CD14-positive monocyte (primary cell): ENCODE results near the gene ERMARD. TPM values are rescaled to one million over a fixed set of nuclear protein-coding genes. Genes with fewer than 3 reads are reported as not detected.
"Not testable (repeated sequence)": the region's sequence is repeated elsewhere in the genome, so short reads cannot be mapped to it uniquely, and the experiment has no call there.

Experiments
- DNase-seq, 3 donors: peaks; one replicate each; pipeline ENCODE4 v3.0.0-alpha.2; 2011 to 2022
- H2AFZ ChIP-seq: 2 replicates; pipeline ENCODE4 v1.6.0; 2012; ENCODE audit warnings: mild to moderate bottlenecking, low read depth, low read length, inconsistent platforms; ENCODE audit not compliant: insufficient read depth, poor library complexity, severe bottlenecking
- H3K27ac ChIP-seq, 2 donors: 1 replicate in 1 of 2; 2 replicates in 1 of 2; pipeline ENCODE4 v1.5.1; 2012 to 2013; ENCODE audit warnings: low read length in 2 of 2, control low read depth in 1 of 2, inconsistent platforms in 1 of 2, low read depth in 1 of 2, mild to moderate bottlenecking in 1 of 2
- H3K27me3 ChIP-seq, 2 donors: one replicate each; pipeline versions ENCODE4 v1.6.0 to v1.6.1; 2011 to 2013; ENCODE audit warnings: low read length in 2 of 2; ENCODE audit not compliant: control insufficient read depth in 2 of 2, insufficient read depth in 2 of 2
- H3K36me3 ChIP-seq, 2 donors: replicated peaks in 1 of 2; 1 replicate in 1 of 2; 2 replicates in 1 of 2; pipeline versions ENCODE4 v1.5.1 to v1.6.1; 2012 to 2013; ENCODE audit warnings: low read length in 2 of 2, control low read depth in 1 of 2, inconsistent platforms in 1 of 2, mild to moderate bottlenecking in 1 of 2; ENCODE audit not compliant: insufficient read depth in 2 of 2, control insufficient read depth in 1 of 2
- H3K4me1 ChIP-seq, 2 donors: 1 replicate in 1 of 2; 2 replicates in 1 of 2; pipeline versions ENCODE4 v1.5.1 to v1.6.1; 2012 to 2013; ENCODE audit warnings: low read length in 2 of 2, control low read depth in 1 of 2, inconsistent platforms in 1 of 2, mild to moderate bottlenecking in 1 of 2, moderate library complexity in 1 of 2; ENCODE audit not compliant: insufficient read depth in 2 of 2, control insufficient read depth in 1 of 2
- H3K4me2 ChIP-seq: replicated peaks from 2 replicates; pipeline ENCODE3; 2012; ENCODE audit warnings: low read length, moderate library complexity, mild to moderate bottlenecking; ENCODE audit not compliant: poor library complexity, severe bottlenecking; ENCODE audit errors: extremely low read depth
- H3K4me3 ChIP-seq, 3 experiments: fragments of 200-600 bp in 1 of 3; sonication (generic) in 1 of 3; replicated peaks in 1 of 3; 1 replicate in 2 of 3; 2 replicates in 1 of 3; pipeline ENCODE4 v1.5.1; 2011 to 2013; ENCODE audit warnings: low read length in 3 of 3, mild to moderate bottlenecking in 3 of 3, control low read depth in 2 of 3, low read depth in 2 of 3, inconsistent platforms in 1 of 3, moderate library complexity in 1 of 3
- H3K79me2 ChIP-seq: 2 replicates; pipeline ENCODE4 v1.6.0; 2012; ENCODE audit warnings: mild to moderate bottlenecking, control low read depth, inconsistent platforms, low read length, moderate library complexity; ENCODE audit not compliant: insufficient read depth
- H3K9ac ChIP-seq: 2 replicates; pipeline ENCODE4 v1.6.0; 2017; ENCODE audit warnings: low read length, mild to moderate bottlenecking; ENCODE audit not compliant: insufficient read depth, poor library complexity, severe bottlenecking
- H3K9me3 ChIP-seq, 2 donors: replicated peaks in 1 of 2; 1 replicate in 1 of 2; 2 replicates in 1 of 2; pipeline versions ENCODE4 v1.5.1 to v1.6.1; 2012 to 2013; ENCODE audit warnings: low read length in 2 of 2, control low read depth in 1 of 2; ENCODE audit not compliant: control insufficient read depth in 1 of 2, insufficient read depth in 1 of 2
- H4K20me1 ChIP-seq: 2 replicates; pipeline ENCODE4 v1.6.0; 2012; ENCODE audit warnings: mild to moderate bottlenecking, low read length, control low read depth, moderate library complexity; ENCODE audit not compliant: insufficient read depth
- H3K27ac Mint-ChIP-seq, 7 donors: one replicate each; pipeline ENCODE4 v1.8.0; 2020; ENCODE audit warnings: mild to moderate bottlenecking in 7 of 7, mixed read lengths in 7 of 7, moderate library complexity in 6 of 7, inconsistent platforms in 2 of 7
- H3K27me3 Mint-ChIP-seq, 3 donors: one replicate each; pipeline ENCODE4 v1.8.0; 2021 to 2022; ENCODE audit warnings: low read depth in 3 of 3, mild to moderate bottlenecking in 3 of 3, mixed read lengths in 3 of 3, moderate library complexity in 3 of 3, inconsistent platforms in 1 of 3
- H3K36me3 Mint-ChIP-seq, 2 donors: one replicate each; pipeline ENCODE4 v1.8.0; 2020; ENCODE audit warnings: mixed read lengths in 2 of 2, inconsistent platforms in 1 of 2, mild to moderate bottlenecking in 1 of 2
- H3K4me1 Mint-ChIP-seq: one replicate; pipeline ENCODE4 v1.8.0; 2020; ENCODE audit warnings: mild to moderate bottlenecking, mixed read lengths
- H3K4me3 Mint-ChIP-seq, 2 donors: one replicate each; pipeline ENCODE4 v1.8.0; 2020; ENCODE audit warnings: mild to moderate bottlenecking in 2 of 2, mixed read lengths in 2 of 2, moderate library complexity in 1 of 2
- H3K9me3 Mint-ChIP-seq, 7 donors: one replicate each; pipeline ENCODE4 v1.8.0; 2020 to 2022; ENCODE audit warnings: mixed read lengths in 7 of 7, mild to moderate bottlenecking in 6 of 7, moderate library complexity in 6 of 7, inconsistent platforms in 2 of 7
- WGBS: methylation state at CpG from one replicate; pipeline ENCODE4 v1.1.5; 2013; ENCODE audit warnings: missing lambda C conversion rate; ENCODE audit not compliant: insufficient coverage; 5-methylcytosine and 5-hydroxymethylcytosine counted together
- intact Hi-C, 2 donors: fragments of 100-400 bp; cut with micrococcal nuclease; formaldehyde crosslinking; loops; one replicate each; pipeline versions ENCODE4 v1.15.0 to v1.15.1; 2023
- polyA plus RNA-seq, 3 donors: library from polyadenylated mRNA; depleted of rRNA in 1 of 3; unstranded in 2 of 3; stranded (reverse) in 1 of 3; fragments of 300-500 nt in 2 of 3; fragments of >200 nt in 1 of 3; fragmentation: Illumina TruSeq in 2 of 3; gene quantifications; 1 replicate in 2 of 3; 2 replicates in 1 of 3; pipeline ENCODE4 v1.2.3, GENCODE V29; 2012 to 2021
- TF ChIP-seq, protein P1 (sequence below): fragments of 200-600 bp; IDR thresholded peaks from one replicate; pipeline ENCODE4 v1.8.0; 2022; ENCODE audit warnings: antibody characterized with exemption, mild to moderate bottlenecking

ERMARD gene
- polyA plus RNA-seq, 3 donors: 10.6 to 33.0 (median 11.2) TPM

GRCh38 chr6:169763308-169763707 lies 11.9 kb downstream of the ERMARD start:
- H3K4me3 Mint-ChIP-seq: no peak overlapping the region

DNA sequence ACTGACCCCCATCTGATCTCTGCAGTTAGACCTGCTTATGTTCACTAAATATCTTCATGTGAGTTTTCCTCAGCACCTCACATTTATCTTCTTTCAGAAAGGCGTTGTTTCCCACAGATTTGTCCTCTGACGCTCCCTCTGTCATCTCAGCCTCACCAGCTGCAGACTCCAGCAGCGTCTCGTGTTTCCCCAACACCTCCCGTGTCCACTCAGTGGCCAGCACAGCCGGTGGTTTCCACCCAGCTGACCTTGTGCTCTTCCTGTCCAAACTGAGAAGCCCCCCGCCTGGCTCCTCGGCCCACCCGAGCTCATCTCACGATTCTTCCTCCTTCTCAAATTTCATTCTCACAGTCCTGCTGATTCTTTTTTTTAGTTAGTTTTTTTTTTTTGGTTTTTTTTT lies 12.5 kb downstream of the ERMARD start:
- DNase-seq: no peak
- Mint-ChIP-seq H3K4me1 (no peaks in the 10 kb centered on the region), H3K36me3 (peaks cover 78 to 89% of the 10 kb centered on the region in 2 donors), H3K4me3 (no peak overlapping the region), H3K9me3 (no peaks in the 10 kb centered on the region), H3K27ac (peak overlapping the region in 3 of 7 donors; percentile 25 to 47 (median 26)), H3K27me3 (no peaks in the 10 kb centered on the region)
- intact Hi-C loops: no loop called here
- no peak overlapping the region for H3K9ac ChIP-seq
- H4K20me1 ChIP-seq: no peaks in the 10 kb centered on the region
- H3K27ac ChIP-seq: no peak overlapping the region
- no peaks in the 10 kb centered on the region for H3K4me1 ChIP-seq
- no peak overlapping the region for H3K4me2 ChIP-seq
- H2AFZ ChIP-seq: no peak overlapping the region
- 93% methylated on average over 6 of the region's 10 CpGs for WGBS
- no peaks in the 10 kb centered on the region for H3K9me3 ChIP-seq
- no peaks in the 10 kb centered on the region for H3K27me3 ChIP-seq
- H3K79me2 ChIP-seq: no peaks in the 10 kb centered on the region
- peaks cover 63 to 85% of the 10 kb centered on the region in 2 donors for H3K36me3 ChIP-seq
- TF ChIP-seq, protein P1, sequence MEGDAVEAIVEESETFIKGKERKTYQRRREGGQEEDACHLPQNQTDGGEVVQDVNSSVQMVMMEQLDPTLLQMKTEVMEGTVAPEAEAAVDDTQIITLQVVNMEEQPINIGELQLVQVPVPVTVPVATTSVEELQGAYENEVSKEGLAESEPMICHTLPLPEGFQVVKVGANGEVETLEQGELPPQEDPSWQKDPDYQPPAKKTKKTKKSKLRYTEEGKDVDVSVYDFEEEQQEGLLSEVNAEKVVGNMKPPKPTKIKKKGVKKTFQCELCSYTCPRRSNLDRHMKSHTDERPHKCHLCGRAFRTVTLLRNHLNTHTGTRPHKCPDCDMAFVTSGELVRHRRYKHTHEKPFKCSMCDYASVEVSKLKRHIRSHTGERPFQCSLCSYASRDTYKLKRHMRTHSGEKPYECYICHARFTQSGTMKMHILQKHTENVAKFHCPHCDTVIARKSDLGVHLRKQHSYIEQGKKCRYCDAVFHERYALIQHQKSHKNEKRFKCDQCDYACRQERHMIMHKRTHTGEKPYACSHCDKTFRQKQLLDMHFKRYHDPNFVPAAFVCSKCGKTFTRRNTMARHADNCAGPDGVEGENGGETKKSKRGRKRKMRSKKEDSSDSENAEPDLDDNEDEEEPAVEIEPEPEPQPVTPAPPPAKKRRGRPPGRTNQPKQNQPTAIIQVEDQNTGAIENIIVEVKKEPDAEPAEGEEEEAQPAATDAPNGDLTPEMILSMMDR: no peak
- no peak overlapping the region for H3K4me3 ChIP-seq

More at GRCh38 chr6:169763308-169763707, 11.9 kb downstream of the ERMARD start:
- no peaks in the 10 kb centered on the region for H3K4me1 Mint-ChIP-seq
- Histone ChIP-seq H3K27ac (no peak overlapping the region), H3K36me3 (peaks cover 66 to 85% of the 10 kb centered on the region in 2 donors), H2AFZ (no peak overlapping the region), H3K79me2 (no peaks in the 10 kb centered on the region), H3K4me2 (no peak overlapping the region), H3K4me1 (no peaks in the 10 kb centered on the region), H3K9me3 (no peaks in the 10 kb centered on the region), H3K9ac (no peak overlapping the region), H3K27me3 (no peaks in the 10 kb centered on the region), H4K20me1 (no peaks in the 10 kb centered on the region), H3K4me3 (no peak overlapping the region)
- no peaks in the 10 kb centered on the region for H3K27me3 Mint-ChIP-seq
- WGBS: 98% methylated on average over 8 of the region's 10 CpGs
- TF ChIP-seq, protein P1: no peak
- intact Hi-C loops: no loop called here
- no peaks in the 10 kb centered on the region for H3K9me3 Mint-ChIP-seq
- H3K36me3 Mint-ChIP-seq: peaks cover 75 to 90% of the 10 kb centered on the region in 2 donors
- H3K27ac Mint-ChIP-seq: peak overlapping the region in 2 of 7 donors; percentile 13 to 47
- no peak for DNase-seq

- H3K4me3 Mint-ChIP-seq, H2AFZ ChIP-seq, H3K4me2 ChIP-seq, H3K27me3 ChIP-seq, H3K27ac ChIP-seq, H3K9me3 ChIP-seq, H3K79me2 ChIP-seq, H3K4me1 ChIP-seq, H3K27me3 Mint-ChIP-seq, H3K9ac ChIP-seq, H3K4me3 ChIP-seq, intact Hi-C loops, H4K20me1 ChIP-seq, H3K4me1 Mint-ChIP-seq, H3K9me3 Mint-ChIP-seq: not testable (repeated sequence)
- DNase-seq: peak in 2 of 3 donors; percentile 42 to 48
- H3K36me3 ChIP-seq: peaks cover 55 to 76% of the 10 kb centered on the region in 2 donors
- WGBS: 35% methylated on average over 7 of the region's 10 CpGs
- Mint-ChIP-seq H3K27ac (peak overlapping the region in 4 of 7 donors; percentile 7 to 81 (median 69)), H3K36me3 (peaks cover 74 to 80% of the 10 kb centered on the region in 2 donors)
Measured at GRCh38 chr6:169765789-169766188, 14.4 kb downstream of the ERMARD start.
